Thyroid gland (tissue), 4 donors: Measurements from ENCODE around the gene RBBP9.

Source experiments
- POLR2A ChIP-seq, 2 donors: fragments of 450-650 bp; IDR thresholded peaks; one replicate each; pipeline ENCODE4 v1.6.1; 2017; ENCODE audit warnings: antibody characterized with exemption in 2 of 2, mild to moderate bottlenecking in 2 of 2, moderate library complexity in 1 of 2
- TF ChIP-seq, protein P1 (sequence below), 6 experiments: fragments of 200-600 bp in 3 of 6; fragments of 450-650 bp in 3 of 6; sonication (generic) in 3 of 6; IDR thresholded peaks; one replicate each; pipeline ENCODE4 v1.5.1; 2016 to 2019; ENCODE audit warnings: antibody characterized with exemption in 6 of 6, mild to moderate bottlenecking in 2 of 6, inconsistent platforms in 1 of 6, moderate library complexity in 1 of 6

DNA sequence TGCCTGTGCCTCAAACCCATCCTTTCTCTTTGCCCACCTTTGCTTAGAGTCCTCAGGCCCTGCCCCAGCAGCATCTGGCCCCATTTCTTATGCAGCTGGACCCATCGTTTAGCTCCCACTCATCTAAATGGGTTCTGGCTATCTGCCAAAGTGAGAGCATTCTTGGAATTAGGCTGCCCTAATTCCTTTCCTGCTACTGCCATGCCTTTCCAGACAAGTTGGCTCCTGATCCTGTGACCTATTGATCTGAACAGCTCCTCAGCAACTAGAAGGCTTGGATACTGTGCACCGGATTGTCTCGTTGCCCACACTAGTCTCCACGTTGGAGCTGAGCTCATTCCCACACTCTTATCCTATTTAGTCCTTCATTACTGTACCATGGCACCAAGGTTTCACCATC is 53.1 kb downstream of the RBBP9 start:
- TF ChIP-seq, protein P1, sequence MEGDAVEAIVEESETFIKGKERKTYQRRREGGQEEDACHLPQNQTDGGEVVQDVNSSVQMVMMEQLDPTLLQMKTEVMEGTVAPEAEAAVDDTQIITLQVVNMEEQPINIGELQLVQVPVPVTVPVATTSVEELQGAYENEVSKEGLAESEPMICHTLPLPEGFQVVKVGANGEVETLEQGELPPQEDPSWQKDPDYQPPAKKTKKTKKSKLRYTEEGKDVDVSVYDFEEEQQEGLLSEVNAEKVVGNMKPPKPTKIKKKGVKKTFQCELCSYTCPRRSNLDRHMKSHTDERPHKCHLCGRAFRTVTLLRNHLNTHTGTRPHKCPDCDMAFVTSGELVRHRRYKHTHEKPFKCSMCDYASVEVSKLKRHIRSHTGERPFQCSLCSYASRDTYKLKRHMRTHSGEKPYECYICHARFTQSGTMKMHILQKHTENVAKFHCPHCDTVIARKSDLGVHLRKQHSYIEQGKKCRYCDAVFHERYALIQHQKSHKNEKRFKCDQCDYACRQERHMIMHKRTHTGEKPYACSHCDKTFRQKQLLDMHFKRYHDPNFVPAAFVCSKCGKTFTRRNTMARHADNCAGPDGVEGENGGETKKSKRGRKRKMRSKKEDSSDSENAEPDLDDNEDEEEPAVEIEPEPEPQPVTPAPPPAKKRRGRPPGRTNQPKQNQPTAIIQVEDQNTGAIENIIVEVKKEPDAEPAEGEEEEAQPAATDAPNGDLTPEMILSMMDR (IDR thresholded peaks at IDR 0.05): no peak
- no peak for TF ChIP-seq POLR2A (IDR thresholded peaks at IDR 0.05)
